Fibroblast of lung (primary cell): ENCODE data around the gene NF2. TPM values are rescaled to one million over a fixed set of nuclear protein-coding genes. Genes with fewer than 3 reads are reported as not detected.
A peak's percentile ranks its signal among the peaks of the same experiment; 100 is the strongest.

Experiments used
- DNase-seq, 2 donors: peaks; one replicate each; pipeline versions ENCODE4 v3.0.0 to v3.0.0-alpha.2; 2010; ENCODE audit warnings: low read depth in 2 of 2
- H2AFZ ChIP-seq: 2 replicates; pipeline ENCODE4 v1.5.1; 2012; ENCODE audit warnings: low read length, control low read depth, inconsistent platforms
- H3K27ac ChIP-seq: 2 replicates; pipeline ENCODE4 v1.5.1; 2011; ENCODE audit warnings: low read length, control low read depth; ENCODE audit not compliant: insufficient read depth
- H3K27me3 ChIP-seq: 2 replicates; pipeline ENCODE4 v1.5.1; 2011; ENCODE audit warnings: mild to moderate bottlenecking, low read length; ENCODE audit not compliant: control insufficient read depth, insufficient read depth
- H3K36me3 ChIP-seq: 2 replicates; pipeline ENCODE4 v1.5.1; 2011; ENCODE audit warnings: low read length; ENCODE audit not compliant: control insufficient read depth, insufficient read depth
- H3K4me1 ChIP-seq: 2 replicates; pipeline ENCODE4 v1.5.1; 2011; ENCODE audit warnings: low read length; ENCODE audit not compliant: control insufficient read depth, insufficient read depth; ENCODE audit errors: extremely low read depth
- H3K4me2 ChIP-seq: 2 replicates; pipeline ENCODE4 v1.5.1; 2011; ENCODE audit warnings: low read length, control low read depth; ENCODE audit not compliant: insufficient read depth; ENCODE audit errors: extremely low read depth
- H3K4me3 ChIP-seq, 4 experiments: fragments of 200-600 bp in 1 of 4; sonication (generic) in 1 of 4; replicated peaks in 1 of 4; 2 replicates each; pipeline ENCODE4 v1.5.1; 2011 to 2016; ENCODE audit warnings: low read length in 4 of 4, low read depth in 3 of 4, mild to moderate bottlenecking in 3 of 4, control low read depth in 2 of 4, inconsistent platforms in 1 of 4, mixed read lengths in 1 of 4; ENCODE audit not compliant: insufficient read depth in 1 of 4; ENCODE audit errors: control extremely low read depth in 1 of 4
- H3K79me2 ChIP-seq: 2 replicates; pipeline ENCODE4 v1.5.1; 2012; ENCODE audit warnings: mild to moderate bottlenecking, low read length, inconsistent platforms; ENCODE audit not compliant: control insufficient read depth, insufficient read depth
- H3K9ac ChIP-seq: 2 replicates; pipeline ENCODE4 v1.5.1; 2011; ENCODE audit warnings: mild to moderate bottlenecking, low read length, control low read depth; ENCODE audit not compliant: insufficient read depth
- H3K9me3 ChIP-seq: 2 replicates; pipeline ENCODE4 v1.5.1; 2012; ENCODE audit warnings: low read depth, low read length; ENCODE audit not compliant: control insufficient read depth, insufficient read depth
- H4K20me1 ChIP-seq: 2 replicates; pipeline ENCODE4 v1.5.1; 2011; ENCODE audit warnings: low read length; ENCODE audit not compliant: control insufficient read depth, insufficient read depth; ENCODE audit errors: extremely low read depth
- EZH2 ChIP-seq: IDR thresholded peaks from 2 replicates; pipeline ENCODE4 v1.5.1; 2012; ENCODE audit warnings: low read length, control low read depth, mild to moderate bottlenecking; ENCODE audit errors: missing control alignments
- polyA plus RNA-seq, 2 donors: library from polyadenylated mRNA; depleted of rRNA in 1 of 2; stranded (reverse) in 1 of 2; unstranded in 1 of 2; fragments of >200 nt; gene quantifications; 2 replicates each; pipeline ENCODE4 v1.2.1, GENCODE V29; 2011 to 2012; ENCODE audit warnings: missing spikeins in 1 of 2
- total RNA-seq: library from RNA; depleted of rRNA; stranded (reverse); fragments of >200 nt; gene quantifications from 2 replicates; pipeline ENCODE4 v1.2.1, GENCODE V29; 2014
- TF ChIP-seq, protein P1 (sequence below), 2 donors: IDR thresholded peaks in 1 of 2; conservative IDR thresholded peaks in 1 of 2; 1 replicate in 1 of 2; 2 replicates in 1 of 2; pipeline ENCODE4 v1.5.1; 2011 to 2012; ENCODE audit warnings: low read length in 2 of 2, control low read depth in 1 of 2, inconsistent platforms in 1 of 2, low read depth in 1 of 2, mild to moderate bottlenecking in 1 of 2

The NF2 gene
- total and polyA plus RNA-seq, 2 donors (not counting 1 experiment from before 2014, with no cell fraction given) = 55.5 to 80.9 TPM

DNA sequence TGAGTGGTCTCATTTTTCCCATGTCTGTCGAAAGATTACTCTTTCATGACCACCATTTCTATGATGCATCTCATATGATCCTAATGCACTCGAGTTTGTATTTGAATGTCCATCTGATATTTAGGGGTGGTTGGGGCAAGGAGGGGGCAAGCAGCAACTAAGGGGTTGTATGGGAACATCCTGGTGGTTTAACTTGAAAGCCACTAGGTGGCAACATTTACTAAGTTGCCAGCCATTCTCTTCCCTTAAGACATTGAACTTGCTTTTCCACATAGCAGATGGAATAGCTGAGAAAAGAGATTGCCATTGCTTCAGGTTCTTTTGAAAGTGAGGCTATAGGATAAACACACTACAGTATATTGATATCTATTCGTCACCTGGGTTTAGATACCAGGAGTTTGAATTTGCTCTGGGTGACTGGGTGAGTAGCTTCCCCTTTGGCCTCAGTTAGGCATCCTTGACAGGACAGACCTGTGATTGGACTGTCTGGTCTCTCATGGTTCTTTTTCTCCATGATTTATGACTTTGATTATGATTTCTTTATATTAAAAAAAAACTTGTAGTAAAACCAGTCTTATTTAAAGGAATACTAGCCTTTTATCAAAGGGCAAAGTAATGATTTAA lies 32.4 kb downstream of the NF2 start:
- H3K4me1 ChIP-seq = peaks cover 4% of the 10 kb centered on the region
- H3K9me3 ChIP-seq = no peaks in the 10 kb centered on the region
- no peak overlapping the region for H2AFZ ChIP-seq
- peaks cover 2% of the 10 kb centered on the region for H3K36me3 ChIP-seq
- no peak overlapping the region for H3K4me3 ChIP-seq
- no peaks in the 10 kb centered on the region for H4K20me1 ChIP-seq
- H3K9ac ChIP-seq = no peak overlapping the region
- no peak overlapping the region for H3K4me2 ChIP-seq
- H3K27me3 ChIP-seq = no peaks in the 10 kb centered on the region
- peaks cover 51% of the 10 kb centered on the region for H3K79me2 ChIP-seq
- H3K27ac ChIP-seq = no peak overlapping the region
- TF ChIP-seq, protein P1, sequence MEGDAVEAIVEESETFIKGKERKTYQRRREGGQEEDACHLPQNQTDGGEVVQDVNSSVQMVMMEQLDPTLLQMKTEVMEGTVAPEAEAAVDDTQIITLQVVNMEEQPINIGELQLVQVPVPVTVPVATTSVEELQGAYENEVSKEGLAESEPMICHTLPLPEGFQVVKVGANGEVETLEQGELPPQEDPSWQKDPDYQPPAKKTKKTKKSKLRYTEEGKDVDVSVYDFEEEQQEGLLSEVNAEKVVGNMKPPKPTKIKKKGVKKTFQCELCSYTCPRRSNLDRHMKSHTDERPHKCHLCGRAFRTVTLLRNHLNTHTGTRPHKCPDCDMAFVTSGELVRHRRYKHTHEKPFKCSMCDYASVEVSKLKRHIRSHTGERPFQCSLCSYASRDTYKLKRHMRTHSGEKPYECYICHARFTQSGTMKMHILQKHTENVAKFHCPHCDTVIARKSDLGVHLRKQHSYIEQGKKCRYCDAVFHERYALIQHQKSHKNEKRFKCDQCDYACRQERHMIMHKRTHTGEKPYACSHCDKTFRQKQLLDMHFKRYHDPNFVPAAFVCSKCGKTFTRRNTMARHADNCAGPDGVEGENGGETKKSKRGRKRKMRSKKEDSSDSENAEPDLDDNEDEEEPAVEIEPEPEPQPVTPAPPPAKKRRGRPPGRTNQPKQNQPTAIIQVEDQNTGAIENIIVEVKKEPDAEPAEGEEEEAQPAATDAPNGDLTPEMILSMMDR (conservative IDR thresholded peaks at IDR 0.05 in 1 of 2, IDR thresholded peaks at IDR 0.05 in 1 of 2; ENCODE audit: low read depth in 1 of 2, low read length in 2 of 2) = peak; percentile 69 to 75
- TF ChIP-seq EZH2 = no peak
- peak; percentile 69 to 79 for DNase-seq

DNA sequence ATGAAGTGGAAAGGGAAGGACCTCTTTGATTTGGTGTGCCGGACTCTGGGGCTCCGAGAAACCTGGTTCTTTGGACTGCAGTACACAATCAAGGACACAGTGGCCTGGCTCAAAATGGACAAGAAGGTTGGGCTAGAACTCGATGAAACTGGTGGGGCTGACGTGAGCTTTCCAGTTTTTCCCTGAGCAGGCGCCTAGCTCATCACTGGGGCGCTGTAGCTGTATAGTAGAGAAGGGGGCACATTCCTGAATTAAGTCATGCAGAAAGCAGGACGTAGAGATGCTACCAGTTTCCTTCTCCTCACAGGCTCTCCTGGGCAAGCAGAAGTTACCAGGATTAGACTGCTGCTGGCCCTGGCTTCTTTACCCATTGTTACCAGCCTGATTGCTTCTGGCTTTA lies 33.3 kb downstream of the NF2 start:
- H3K4me3 ChIP-seq = no peak overlapping the region
- H2AFZ ChIP-seq = no peak overlapping the region
- peak in 1 of 2 donors; percentile 56 for DNase-seq
- H3K27ac ChIP-seq = no peak overlapping the region
- H3K27me3 ChIP-seq = no peaks in the 10 kb centered on the region
- H3K4me2 ChIP-seq = no peak overlapping the region
- peaks cover 2% of the 10 kb centered on the region for H3K36me3 ChIP-seq
- H3K4me1 ChIP-seq = peaks cover 4% of the 10 kb centered on the region
- no peak overlapping the region for H3K9ac ChIP-seq
- peaks cover 44% of the 10 kb centered on the region for H3K79me2 ChIP-seq
- no peaks in the 10 kb centered on the region for H3K9me3 ChIP-seq
- TF ChIP-seq EZH2 = no peak
- TF ChIP-seq, protein P1 (conservative IDR thresholded peaks at IDR 0.05 in 1 of 2, IDR thresholded peaks at IDR 0.05 in 1 of 2; ENCODE audit: low read depth in 1 of 2, low read length in 2 of 2) = no peak
- no peaks in the 10 kb centered on the region for H4K20me1 ChIP-seq

DNA sequence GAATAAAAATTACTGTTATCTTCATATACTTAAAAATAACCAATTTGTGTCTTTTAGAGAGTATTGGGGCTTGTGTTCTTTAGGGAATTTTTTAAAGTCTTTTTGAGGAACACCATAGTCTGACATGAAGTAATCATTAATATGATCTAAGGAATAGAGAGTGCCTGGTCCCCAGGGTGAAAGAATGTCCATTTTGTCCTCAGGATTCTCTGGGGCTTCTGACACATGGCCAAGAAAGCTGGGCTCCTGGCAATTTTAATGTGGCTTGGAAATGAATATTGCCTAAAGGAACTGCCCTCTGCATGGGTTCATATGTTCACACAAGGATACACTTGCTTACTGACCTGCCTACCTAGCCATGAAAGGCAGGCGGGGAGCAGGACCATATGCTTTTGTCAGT lies 33.7 kb downstream of the NF2 start:
- Histone ChIP-seq H3K36me3 (peaks cover 2% of the 10 kb centered on the region), H3K27me3 (no peaks in the 10 kb centered on the region), H3K4me2 (no peak overlapping the region), H3K9ac (no peak overlapping the region), H3K27ac (no peak overlapping the region), H3K4me1 (peaks cover 4% of the 10 kb centered on the region), H4K20me1 (no peaks in the 10 kb centered on the region), H3K79me2 (peaks cover 41% of the 10 kb centered on the region), H3K9me3 (no peaks in the 10 kb centered on the region), H2AFZ (no peak overlapping the region), H3K4me3 (no peak overlapping the region)
- TF ChIP-seq, protein P1 (conservative IDR thresholded peaks at IDR 0.05 in 1 of 2, IDR thresholded peaks at IDR 0.05 in 1 of 2; ENCODE audit: low read depth in 1 of 2, low read length in 2 of 2) = no peak
- no peak for TF ChIP-seq EZH2
- no peak for DNase-seq
